ENCODE results near the gene CD1B.
"Not testable (repeated sequence)": the region's sequence is repeated elsewhere in the genome, so short reads cannot be mapped to it uniquely, and the experiment has no call there.

CD1B gene
- total RNA-seq = 0 to 0.11 (median 0) reads per million in 9 experiments

DNA sequence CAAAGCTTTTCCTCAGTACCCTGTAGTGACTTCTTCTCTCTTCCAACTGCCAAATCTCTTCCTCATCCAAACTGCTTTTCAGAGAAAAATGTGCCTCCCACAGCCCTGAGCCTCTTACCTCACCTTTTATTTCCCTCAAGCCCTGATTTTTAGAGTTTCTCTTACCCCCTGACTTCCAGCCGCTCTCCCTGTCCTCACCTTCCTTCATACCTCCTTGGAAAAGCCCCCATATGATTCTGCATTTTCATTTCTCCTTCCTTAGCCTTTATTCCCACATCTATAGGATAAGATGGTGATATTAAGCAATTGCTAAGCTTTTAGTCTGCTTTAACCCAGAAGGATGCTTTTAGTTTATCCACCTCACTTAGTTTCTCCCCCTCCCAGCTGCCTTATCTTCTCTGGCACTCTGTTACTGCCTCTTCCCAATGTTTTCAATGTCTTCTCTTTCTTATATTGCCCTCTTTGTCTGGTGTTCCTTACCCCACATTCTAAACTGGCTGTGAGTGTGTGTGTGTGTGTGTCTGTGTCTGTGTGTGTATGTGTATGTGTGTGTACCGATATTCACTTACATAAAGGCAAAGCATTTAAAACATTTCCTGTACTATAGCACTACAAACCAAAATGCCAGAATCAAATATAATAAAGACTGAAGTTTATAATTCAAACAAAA, at the start of gene CD1B:
CD1B (minus strand) TSS at position 51 of the 670 bp plus-strand sequence. CDS start 108 bp downstream, outside the sequence.
- DNase-seq = no peak
- Mint-ChIP-seq H3K4me3 (no peak within 1 kb of the TSS), H3K36me3 (ENCODE audit: insufficient read depth) (no peaks in the 10 kb centered on the region), H3K27me3 (peaks cover 0 to 7% of the 10 kb centered on the region in 2 donors), H3K4me1 (ENCODE audit: low read depth in 2 of 2) (peaks cover 4 to 5% of the 10 kb centered on the region in 2 donors), H3K27ac (no peak within 1 kb of the TSS), H3K9me3 (no peaks in the 10 kb centered on the region)
- no peak for ATAC-seq (replicated peaks)

DNA sequence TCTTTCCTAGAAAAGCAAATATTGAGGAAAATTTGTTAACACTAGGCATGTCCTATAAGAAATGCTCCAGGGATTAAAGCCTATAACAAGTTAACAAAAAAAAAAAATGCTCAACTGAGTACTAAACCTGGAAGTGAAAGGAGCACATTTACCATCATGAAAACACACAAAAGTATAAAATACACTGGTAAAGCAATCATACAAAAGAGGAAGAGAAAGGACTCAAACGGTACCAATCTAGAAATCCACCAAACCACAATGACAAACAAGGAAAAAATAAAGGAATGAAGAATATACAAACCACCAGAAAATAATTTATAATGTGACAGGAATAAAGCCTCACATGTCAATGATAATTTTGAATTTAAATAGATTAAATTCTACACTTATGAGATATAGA, 43.5 kb upstream of the CD1B start:
- Mint-ChIP-seq H3K9me3 (peaks cover 2 to 8% of the 10 kb centered on the region in 2 donors), H3K36me3 (ENCODE audit: insufficient read depth) (no peaks in the 10 kb centered on the region), H3K4me3 (no peak overlapping the region), H3K4me1 (ENCODE audit: low read depth in 2 of 2) (no peaks in the 10 kb centered on the region), H3K27me3 (peaks cover 64 to 74% of the 10 kb centered on the region in 2 donors), H3K27ac (no peak overlapping the region)
- no peak for DNase-seq
- no peak for ATAC-seq (replicated peaks)

DNA sequence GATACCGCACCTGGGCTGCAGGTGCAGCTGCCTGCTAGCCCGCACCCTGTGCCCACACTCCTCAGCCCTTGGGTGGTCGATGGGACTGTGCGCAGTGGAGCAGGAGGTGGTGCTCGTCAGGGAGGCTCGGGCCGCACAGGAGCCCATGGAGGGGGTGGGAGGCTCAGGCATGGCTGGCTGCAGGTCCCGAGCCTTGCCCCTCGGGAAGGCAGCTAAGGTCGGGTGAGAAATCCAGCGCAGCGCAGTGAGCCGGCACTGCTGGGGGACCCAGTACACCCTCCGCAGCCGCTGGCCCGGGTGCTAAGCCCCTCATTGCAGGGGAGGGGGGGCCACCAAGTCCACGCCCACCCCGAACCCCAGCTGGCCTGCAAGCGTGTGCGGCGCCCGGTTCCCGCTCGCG, 42.8 kb upstream of the CD1B start:
- ATAC-seq (replicated peaks); DNase-seq; H3K4me1 Mint-ChIP-seq (ENCODE audit: low read depth in 2 of 2); H3K36me3 Mint-ChIP-seq (ENCODE audit: insufficient read depth); H3K4me3 Mint-ChIP-seq; H3K27ac Mint-ChIP-seq; H3K9me3 Mint-ChIP-seq: not testable (repeated sequence)
- peaks cover 72 to 80% of the 10 kb centered on the region in 2 donors for H3K27me3 Mint-ChIP-seq

DNA sequence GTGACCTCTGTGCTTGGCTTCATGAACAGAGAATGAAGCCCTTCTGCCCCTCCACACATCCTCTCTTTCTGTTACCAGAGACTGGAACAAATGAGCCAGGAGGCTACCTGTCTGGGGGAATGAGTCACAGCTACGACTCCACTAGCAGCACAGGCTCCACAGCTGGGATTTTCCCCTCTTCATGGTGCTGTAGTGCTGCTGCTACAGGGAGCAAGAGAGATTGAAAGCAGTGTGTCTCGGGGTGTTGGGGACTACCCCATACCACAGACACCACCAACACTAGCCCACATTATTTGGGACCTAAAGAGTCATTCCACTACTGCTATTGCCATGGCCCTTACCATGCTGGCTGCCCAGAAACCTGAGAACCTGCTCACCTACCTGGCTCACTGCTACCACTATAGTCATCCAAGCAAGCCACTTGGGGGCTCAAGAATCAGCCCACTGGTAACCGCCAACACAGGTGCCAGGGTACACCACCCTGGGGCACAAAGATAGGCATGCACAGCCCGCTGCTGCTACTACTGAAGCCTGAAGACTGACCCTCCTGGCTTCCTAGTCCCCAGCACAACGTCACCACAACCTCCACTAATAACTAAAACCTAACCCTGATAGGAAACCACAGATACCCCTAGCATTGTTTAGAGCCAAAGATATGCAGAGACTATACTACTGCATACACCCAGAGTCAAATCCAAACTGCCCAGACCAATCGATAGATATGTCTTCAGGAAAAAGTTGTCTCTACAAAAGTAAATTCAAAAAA, 40.0 kb upstream of the CD1B start:
- H3K27me3 Mint-ChIP-seq = peaks cover 74 to 90% of the 10 kb centered on the region in 2 donors
- peaks cover 2 to 8% of the 10 kb centered on the region in 2 donors for H3K9me3 Mint-ChIP-seq
- ATAC-seq (replicated peaks) = no peak
- H3K36me3 Mint-ChIP-seq (ENCODE audit: insufficient read depth) = no peaks in the 10 kb centered on the region
- H3K4me1 Mint-ChIP-seq (ENCODE audit: low read depth in 2 of 2) = peaks cover 7 to 12% of the 10 kb centered on the region in 2 donors
- no peak overlapping the region for H3K4me3 Mint-ChIP-seq
- no peak for DNase-seq
- no peak overlapping the region for H3K27ac Mint-ChIP-seq

DNA sequence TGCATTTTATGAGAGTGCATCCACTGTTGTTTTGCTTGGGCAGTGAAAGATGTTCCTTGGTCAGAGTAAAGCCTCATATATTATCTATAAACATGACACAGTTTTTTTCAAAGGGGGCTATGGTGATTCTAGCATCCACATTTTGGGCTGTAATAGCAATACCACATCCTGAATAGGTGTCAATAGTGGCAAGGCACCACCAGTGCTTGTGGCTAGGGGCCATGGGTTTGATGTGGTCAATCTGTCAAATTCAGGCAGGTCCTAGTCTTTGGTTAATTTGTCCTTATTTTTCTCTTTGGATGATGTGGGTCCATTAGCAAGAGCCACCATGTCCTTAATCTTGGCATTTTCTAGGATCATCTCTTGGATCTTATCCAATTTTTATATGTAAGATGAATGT, 35.5 kb upstream of the CD1B start:
- ATAC-seq (replicated peaks) = no peak

DNA sequence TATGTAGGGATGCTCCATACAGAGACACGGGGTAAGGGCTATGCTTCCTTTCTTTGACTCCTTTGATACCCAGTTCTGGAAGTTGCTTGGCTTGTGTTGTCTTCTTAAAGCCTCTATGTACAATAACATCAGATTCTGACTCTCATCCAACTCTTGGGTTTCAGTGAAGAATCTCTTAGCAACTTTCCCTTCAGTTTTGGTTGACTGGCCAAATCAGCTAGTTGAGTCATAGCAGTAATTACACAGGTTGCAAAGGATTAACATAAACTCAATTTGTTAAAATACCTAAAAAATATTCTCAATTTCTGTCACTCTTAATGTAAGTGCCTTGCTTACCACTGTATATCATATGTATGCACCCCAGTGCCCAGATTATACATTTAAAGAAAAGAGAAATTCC, 31.6 kb upstream of the CD1B start:
- peaks cover 10 to 15% of the 10 kb centered on the region in 2 donors for H3K4me1 Mint-ChIP-seq (ENCODE audit: low read depth in 2 of 2)
- peaks cover 46 to 69% of the 10 kb centered on the region in 2 donors for H3K27me3 Mint-ChIP-seq
- no peak overlapping the region for H3K27ac Mint-ChIP-seq
- H3K9me3 Mint-ChIP-seq = peaks cover 0 to 2% of the 10 kb centered on the region in 2 donors
- DNase-seq (no peak), ATAC-seq (replicated peaks) (no peak)
- H3K4me3 Mint-ChIP-seq = no peak overlapping the region
- no peaks in the 10 kb centered on the region for H3K36me3 Mint-ChIP-seq (ENCODE audit: insufficient read depth)

More for the DNA sequence above, 35.5 kb upstream of the CD1B start:
- Mint-ChIP-seq H3K4me1 (ENCODE audit: low read depth in 2 of 2) (peaks cover 10 to 15% of the 10 kb centered on the region in 2 donors), H3K27ac (no peak overlapping the region), H3K27me3 (peaks cover 76% of the 10 kb centered on the region in 2 donors), H3K9me3 (peaks cover 4 to 7% of the 10 kb centered on the region in 2 donors), H3K36me3 (ENCODE audit: insufficient read depth) (no peaks in the 10 kb centered on the region), H3K4me3 (no peak overlapping the region)
- no peak for DNase-seq

- Mint-ChIP-seq H3K9me3 (peaks cover 0 to 2% of the 10 kb centered on the region in 2 donors), H3K27me3 (peaks cover 43 to 68% of the 10 kb centered on the region in 2 donors), H3K4me1 (ENCODE audit: low read depth in 2 of 2) (peaks cover 10 to 11% of the 10 kb centered on the region in 2 donors), H3K36me3 (ENCODE audit: insufficient read depth) (no peaks in the 10 kb centered on the region), H3K27ac (no peak overlapping the region), H3K4me3 (no peak overlapping the region)
- no peak for ATAC-seq (replicated peaks)
- DNase-seq = no peak
These were observed 31.2 kb upstream of the CD1B start for GRCh38 chr1:158362482-158362881.

DNA sequence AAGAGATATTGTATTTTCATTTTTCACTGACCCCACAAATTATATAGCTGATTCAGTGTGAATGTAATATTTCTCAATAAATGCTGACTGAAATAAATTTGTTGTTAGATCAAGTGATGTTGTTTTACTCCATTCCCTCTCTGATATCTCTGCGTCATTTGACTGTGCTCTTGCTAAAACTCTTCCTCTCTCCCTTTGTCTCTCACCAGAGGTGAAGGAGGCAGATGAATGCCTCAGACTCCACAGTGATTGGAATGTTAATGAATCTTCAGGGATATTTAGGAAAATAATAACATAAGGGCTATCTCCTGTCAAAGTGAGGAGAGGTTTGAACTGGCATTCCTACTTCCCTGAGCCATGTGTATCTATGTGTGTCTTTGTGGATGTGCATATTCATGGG, 26.1 kb upstream of the CD1B start:
- Mint-ChIP-seq H3K9me3 (no peaks in the 10 kb centered on the region), H3K4me1 (ENCODE audit: low read depth in 2 of 2) (no peaks in the 10 kb centered on the region)

DNA sequence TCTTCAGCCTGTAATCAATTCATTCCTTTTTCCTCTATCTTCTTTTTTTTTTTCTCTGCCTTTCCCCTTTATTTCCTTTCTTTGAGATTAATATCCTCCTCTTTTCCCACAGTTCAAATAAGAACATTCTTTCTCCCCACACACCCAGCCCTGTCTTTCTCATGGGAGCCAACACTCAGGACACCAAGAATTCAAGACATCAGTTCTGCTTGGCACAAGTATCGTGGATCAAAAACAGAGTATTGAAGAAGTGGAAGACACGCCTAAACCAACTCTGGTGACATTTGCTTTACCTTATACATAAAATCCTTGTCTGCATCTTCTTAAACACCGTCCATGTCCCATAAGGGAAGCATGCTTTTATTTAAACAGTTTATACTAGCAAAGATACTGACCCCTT, 25.3 kb upstream of the CD1B start:
- Mint-ChIP-seq H3K9me3 (no peaks in the 10 kb centered on the region), H3K36me3 (ENCODE audit: insufficient read depth) (no peaks in the 10 kb centered on the region), H3K4me1 (ENCODE audit: low read depth in 2 of 2) (no peaks in the 10 kb centered on the region), H3K27me3 (peaks cover 46 to 70% of the 10 kb centered on the region in 2 donors), H3K27ac (no peak overlapping the region), H3K4me3 (no peak overlapping the region)
- no peak for DNase-seq
- no peak for ATAC-seq (replicated peaks)

More for the DNA sequence above, 26.1 kb upstream of the CD1B start:
- DNase-seq (no peak), ATAC-seq (replicated peaks) (no peak)
- Mint-ChIP-seq H3K27ac (no peak overlapping the region), H3K27me3 (peaks cover 46 to 76% of the 10 kb centered on the region in 2 donors), H3K36me3 (ENCODE audit: insufficient read depth) (no peaks in the 10 kb centered on the region), H3K4me3 (no peak overlapping the region)

DNA sequence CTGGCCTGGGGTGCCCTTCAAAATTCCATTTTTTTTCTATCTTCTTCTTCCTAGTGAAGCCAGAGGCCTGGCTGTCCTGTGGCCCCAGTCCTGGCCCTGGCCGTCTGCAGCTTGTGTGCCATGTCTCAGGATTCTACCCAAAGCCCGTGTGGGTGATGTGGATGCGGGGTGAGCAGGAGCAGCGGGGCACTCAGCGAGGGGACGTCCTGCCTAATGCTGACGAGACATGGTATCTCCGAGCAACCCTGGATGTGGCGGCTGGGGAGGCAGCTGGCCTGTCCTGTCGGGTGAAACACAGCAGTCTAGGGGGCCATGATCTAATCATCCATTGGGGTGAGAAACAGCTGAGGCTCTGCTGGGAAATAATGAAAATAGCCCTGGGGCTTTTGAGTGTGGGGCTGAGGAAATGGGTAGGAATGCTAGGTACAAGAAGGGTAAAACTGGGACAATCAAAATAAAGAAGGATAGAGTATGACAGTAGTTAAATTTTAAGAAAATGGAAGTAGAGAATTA, 24.5 kb upstream of the CD1B start:
- Mint-ChIP-seq H3K4me3 (no peak overlapping the region), H3K27ac (no peak overlapping the region), H3K4me1 (ENCODE audit: low read depth in 2 of 2) (no peaks in the 10 kb centered on the region), H3K36me3 (ENCODE audit: insufficient read depth) (no peaks in the 10 kb centered on the region), H3K9me3 (no peaks in the 10 kb centered on the region), H3K27me3 (peaks cover 46 to 70% of the 10 kb centered on the region in 2 donors)
- ATAC-seq (replicated peaks) = no peak
- no peak for DNase-seq

GRCh38 chr1:158354255-158354654, 22.9 kb upstream of the CD1B start:
- no peaks in the 10 kb centered on the region for H3K36me3 Mint-ChIP-seq (ENCODE audit: insufficient read depth)
- no peak for ATAC-seq (replicated peaks)
- no peaks in the 10 kb centered on the region for H3K9me3 Mint-ChIP-seq
- H3K4me3 Mint-ChIP-seq = no peak overlapping the region
- no peak overlapping the region for H3K27ac Mint-ChIP-seq
- H3K4me1 Mint-ChIP-seq (ENCODE audit: low read depth in 2 of 2) = no peaks in the 10 kb centered on the region
- peaks cover 46 to 59% of the 10 kb centered on the region in 2 donors for H3K27me3 Mint-ChIP-seq
- DNase-seq = no peak

- no peak for ATAC-seq (replicated peaks)
- Mint-ChIP-seq H3K27me3 (peaks cover 47 to 51% of the 10 kb centered on the region in 2 donors), H3K27ac (no peak within 1 kb of the TSS), H3K4me3 (no peak within 1 kb of the TSS), H3K4me1 (ENCODE audit: low read depth in 2 of 2) (no peaks in the 10 kb centered on the region), H3K36me3 (ENCODE audit: insufficient read depth) (no peaks in the 10 kb centered on the region), H3K9me3 (no peaks in the 10 kb centered on the region)
- no peak for DNase-seq
These were observed 22.2 kb upstream of the CD1B start, which contains the start of gene CD1E for GRCh38 chr1:158353303-158354075. Gene CD1E (plus strand): TSS chr1:158353894. CDS start chr1:158353989, 95 bp downstream.

GRCh38 chr1:158348946-158349345, 17.6 kb upstream of the CD1B start:
- not testable (repeated sequence) for H3K4me3 Mint-ChIP-seq; H3K36me3 Mint-ChIP-seq (ENCODE audit: insufficient read depth); H3K4me1 Mint-ChIP-seq (ENCODE audit: low read depth in 2 of 2); H3K9me3 Mint-ChIP-seq; ATAC-seq (replicated peaks); DNase-seq; H3K27ac Mint-ChIP-seq
- peaks cover 34 to 37% of the 10 kb centered on the region in 2 donors for H3K27me3 Mint-ChIP-seq
